Renal cortical epithelial cell (primary cell): ENCODE measurements around the gene HPN. TPM values are rescaled to one million over a fixed set of nuclear protein-coding genes. Genes with fewer than 3 reads are reported as not detected.
"Not testable (repeated sequence)": the region's sequence is repeated elsewhere in the genome, so short reads cannot be mapped to it uniquely, and the experiment has no call there.

Experiments
- DNase-seq: peaks from one replicate; pipeline ENCODE4 v3.0.0-alpha.2; 2011; ENCODE audit warnings: low read depth
- total RNA-seq: library from RNA; depleted of rRNA; stranded (reverse); fragments of >200 nt; gene quantifications from 2 replicates; pipeline ENCODE4 v1.2.3, GENCODE V29; 2014

HPN gene
- total RNA-seq, 1 donor from 2014 or later = 1.2 TPM

GRCh38 chr19:35042954-35043604 is 1.6 kb downstream of the HPN start:
- no peak for DNase-seq

DNA sequence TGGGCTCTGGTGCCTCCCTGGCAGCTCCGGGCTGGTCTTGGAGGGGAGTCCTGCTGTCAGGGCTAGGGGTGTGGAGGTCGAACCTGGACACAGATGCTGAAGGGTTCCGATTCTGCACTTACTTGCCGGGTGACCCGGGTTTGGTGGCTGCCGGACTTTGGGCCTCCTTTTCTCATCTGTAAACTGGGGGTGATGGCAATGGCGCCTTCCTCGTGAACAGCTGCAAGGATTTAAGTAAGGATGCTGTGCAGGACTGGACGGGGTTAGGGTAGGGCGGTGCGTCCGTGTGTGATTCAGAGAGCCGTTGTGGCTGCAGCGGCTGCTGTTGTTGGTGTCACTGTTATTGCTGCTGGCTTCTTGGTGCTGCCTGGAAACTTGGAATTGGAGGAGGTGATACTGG is 2.4 kb downstream of the HPN start:
- DNase-seq = no peak

DNA sequence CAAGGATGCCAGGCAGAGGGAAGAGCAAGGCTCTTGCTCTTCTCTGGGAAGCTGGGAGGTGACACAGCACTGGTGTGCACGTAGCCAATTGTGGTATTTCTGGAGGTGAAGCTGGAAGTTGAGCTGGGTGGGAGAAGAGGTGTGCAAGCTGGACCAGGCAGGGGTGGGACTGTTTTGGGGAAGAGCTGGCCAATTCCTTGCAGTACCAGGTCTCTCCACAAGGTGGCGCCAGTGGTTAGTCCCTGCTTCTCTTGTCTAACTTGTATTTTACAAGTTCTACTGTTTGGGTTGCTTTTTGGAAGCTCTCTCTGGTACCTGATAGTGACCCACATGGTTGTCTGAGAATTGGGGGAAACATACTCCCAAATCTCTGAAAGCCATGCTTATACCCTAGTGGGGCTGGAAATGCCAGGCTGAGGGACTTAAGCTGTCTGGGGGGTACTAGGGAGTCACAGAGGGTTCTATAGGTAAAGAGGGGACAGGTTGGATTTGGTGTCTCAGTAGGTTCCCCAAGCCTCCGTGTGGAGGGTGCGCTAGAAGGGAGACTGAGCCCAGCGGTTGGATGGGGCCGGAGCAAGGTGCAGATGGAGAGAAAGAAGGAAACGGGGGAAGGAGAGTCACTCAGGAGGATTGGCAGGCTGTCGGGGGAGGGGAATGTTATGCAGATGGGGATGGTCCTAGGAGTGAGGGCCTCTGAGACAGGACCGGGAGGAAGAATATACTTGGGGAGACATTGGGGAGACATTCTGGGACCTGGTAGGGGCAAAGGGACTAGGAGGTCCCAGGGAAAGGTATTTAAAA is 3.0 kb downstream of the HPN start:
- DNase-seq = peak; percentile 46

DNA sequence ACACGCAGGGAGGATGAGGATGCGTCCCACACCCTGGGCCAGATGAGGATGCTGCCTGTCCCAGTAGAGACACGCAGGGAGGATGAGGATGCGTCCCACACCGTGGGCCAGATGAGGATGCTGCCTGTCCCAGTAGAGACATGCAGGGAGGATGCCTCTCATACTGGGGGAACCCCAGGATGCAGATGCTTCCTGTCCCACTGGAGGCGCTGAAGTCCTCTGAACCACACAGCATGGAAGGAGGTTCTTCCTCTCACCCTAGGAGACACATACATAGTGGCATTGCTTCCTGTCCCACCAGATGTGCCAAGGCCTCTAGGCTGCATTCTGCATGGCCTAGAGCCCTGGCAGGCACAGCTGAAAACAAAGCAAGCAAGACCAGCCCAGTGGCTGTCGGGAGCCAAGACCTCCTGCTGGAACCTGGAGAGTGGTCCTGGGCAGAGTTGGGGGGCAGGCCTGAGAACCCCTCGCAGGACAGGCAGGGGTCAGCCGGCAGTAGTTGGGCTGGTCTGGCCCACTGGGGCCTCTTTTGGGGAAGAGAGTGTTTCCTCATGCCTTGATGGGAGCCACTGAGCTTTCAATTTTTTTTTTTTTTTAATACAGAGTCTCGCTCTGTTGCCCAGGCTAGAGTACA is 4.3 kb downstream of the HPN start:
- no peak for DNase-seq

GRCh38 chr19:35046461-35046860 is 4.9 kb downstream of the HPN start:
- no peak for DNase-seq

DNA sequence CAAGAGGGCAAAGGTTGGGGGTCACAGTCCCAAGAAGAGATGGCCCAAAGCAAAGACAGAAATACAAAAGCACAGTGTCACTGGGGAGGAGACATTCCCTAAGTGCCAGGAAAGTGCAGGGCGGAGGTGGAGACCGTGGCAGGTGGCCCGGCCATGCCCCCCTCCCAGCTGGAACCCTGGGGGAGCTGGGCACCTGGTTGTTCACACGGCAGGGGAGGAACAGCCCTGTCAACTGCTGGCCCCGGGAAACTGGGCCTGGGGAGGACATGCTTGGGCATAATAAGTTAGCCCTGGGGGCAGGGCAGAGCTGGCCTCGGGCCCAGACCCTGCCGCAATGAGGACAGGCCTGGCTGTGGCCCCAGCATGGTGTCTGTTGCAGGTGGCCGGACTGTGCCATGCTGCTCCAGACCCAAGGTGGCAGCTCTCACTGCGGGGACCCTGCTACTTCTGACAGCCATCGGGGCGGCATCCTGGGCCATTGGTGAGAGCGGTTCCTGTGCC is 7.4 kb downstream of the HPN start:
- no peak for DNase-seq

GRCh38 chr19:35049456-35049855 is 7.9 kb downstream of the HPN start:
- no peak for DNase-seq

DNA sequence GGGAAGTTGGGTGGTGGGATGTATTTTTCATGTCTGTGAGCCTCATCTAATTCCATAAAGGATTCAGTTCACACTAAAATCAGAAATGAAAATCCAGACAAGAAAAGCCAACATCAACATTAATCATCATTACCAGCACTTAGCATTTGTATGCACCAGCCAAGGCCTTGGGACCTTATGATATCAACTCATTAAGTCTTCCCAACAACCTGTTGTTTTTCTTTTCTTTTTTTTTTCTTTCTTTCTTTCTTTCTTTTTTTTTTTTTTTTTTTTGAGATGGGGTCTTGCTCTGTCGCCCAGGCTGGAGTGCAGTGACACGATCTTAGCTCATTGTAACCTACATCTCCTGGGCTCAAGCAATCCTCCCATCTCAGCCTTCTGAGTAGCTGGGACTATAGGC is 9.1 kb downstream of the HPN start:
- DNase-seq = not testable (repeated sequence)

GRCh38 chr19:35051268-35051667 is 9.7 kb downstream of the HPN start:
- DNase-seq = not testable (repeated sequence)

GRCh38 chr19:35051796-35052195 is 10.3 kb downstream of the HPN start:
- DNase-seq = no peak

GRCh38 chr19:35052599-35053190 is 11.2 kb downstream of the HPN start:
- DNase-seq = no peak

DNA sequence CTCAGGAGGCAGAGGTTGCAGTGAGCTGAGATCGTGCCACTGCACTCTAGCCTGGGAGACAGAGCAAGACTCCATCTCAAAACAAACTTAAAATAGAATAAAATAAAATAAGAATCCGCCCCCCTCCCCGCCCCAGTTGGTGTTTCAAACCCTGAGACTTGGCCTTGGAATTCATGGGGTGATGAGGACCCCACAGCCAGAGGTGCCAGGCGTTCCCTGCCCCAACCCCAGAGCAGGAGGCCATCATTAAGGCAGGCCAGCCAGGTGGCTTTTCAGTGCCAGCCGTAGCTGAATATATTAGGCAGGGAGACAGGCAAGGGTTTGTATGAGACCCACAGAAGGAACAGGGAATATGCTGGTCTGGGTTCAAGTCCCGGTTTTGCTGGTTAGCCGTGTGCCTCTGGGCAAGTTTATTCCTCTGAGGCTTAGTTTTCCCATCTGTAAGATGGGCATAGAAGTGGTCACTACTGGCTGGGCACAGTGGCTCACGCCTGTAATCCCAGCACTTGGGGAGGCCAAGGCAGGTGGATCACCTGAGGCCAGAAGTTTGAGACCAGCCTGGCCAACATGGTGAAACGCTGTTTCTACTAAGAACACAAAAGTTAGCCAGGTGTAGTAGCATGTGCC is 12.3 kb downstream of the HPN start:
- no peak for DNase-seq

DNA sequence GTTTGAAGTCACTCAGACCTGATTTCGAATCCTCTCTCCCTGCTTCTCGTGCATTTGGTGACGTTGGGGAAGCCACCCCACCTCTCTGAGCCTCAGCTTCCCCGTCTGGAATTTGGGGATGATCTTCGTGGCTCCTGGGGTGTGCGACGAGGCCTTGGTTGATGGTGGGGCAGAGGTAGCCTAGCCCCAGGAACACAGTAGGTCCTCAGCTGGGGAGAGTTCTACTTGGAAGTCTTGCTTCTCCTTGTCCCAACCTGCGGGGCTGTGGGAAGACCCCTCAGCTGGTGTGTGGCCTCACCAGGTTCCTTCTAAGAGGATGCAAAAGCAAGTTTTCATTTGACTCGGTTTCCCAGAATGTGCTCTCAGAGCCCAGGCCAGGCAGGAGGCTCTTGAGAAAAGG is 13.1 kb downstream of the HPN start:
- DNase-seq = no peak

- no peak for DNase-seq
Measured at GRCh38 chr19:35055715-35056179, 14.2 kb downstream of the HPN start.

DNA sequence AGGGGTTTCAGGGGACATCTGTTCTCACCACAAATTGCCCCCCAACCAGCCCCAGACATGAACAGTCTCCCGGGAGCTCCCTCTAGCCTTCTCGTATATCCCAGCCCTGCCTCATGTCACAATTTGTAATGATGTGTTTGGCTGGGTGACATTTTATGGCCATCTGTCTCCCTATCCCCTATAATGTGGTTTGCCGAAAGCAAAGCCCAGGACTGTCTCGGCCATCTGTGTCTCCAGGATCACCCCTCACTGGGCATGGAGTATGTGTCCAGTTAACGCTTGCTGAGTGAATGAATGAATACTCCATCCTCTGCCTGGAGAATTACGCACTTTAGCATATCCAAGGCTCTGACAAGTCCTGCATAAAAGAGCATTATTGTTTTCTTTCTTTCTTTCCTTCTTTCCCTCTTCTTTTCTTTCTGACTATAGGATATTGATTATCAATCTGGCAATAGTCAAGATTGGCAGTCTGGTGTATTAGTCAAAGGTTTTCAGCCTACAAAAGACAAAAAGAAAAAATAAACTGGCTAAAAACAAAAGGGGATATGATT is 15.1 kb downstream of the HPN start:
- no peak for DNase-seq

DNA sequence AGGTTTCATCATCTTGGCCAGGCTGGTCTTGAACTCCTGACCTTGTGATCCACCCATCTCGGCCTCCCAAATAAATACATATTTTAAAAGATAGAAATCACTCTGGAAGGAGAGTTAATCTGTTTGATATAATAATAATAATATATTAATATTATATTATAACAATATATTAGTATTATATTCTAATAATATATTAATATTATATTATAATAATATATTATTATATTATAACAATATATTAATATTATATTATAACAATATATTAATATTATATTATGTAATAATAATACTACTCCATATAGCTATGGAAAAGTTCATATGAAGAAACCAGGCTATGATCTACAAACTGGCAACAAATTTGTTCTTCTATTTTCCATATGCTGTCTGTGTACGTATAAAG is 16.8 kb downstream of the HPN start:
- no peak for DNase-seq

- DNase-seq = no peak
Measured at GRCh38 chr19:35059006-35059798, 17.7 kb downstream of the HPN start.

DNA sequence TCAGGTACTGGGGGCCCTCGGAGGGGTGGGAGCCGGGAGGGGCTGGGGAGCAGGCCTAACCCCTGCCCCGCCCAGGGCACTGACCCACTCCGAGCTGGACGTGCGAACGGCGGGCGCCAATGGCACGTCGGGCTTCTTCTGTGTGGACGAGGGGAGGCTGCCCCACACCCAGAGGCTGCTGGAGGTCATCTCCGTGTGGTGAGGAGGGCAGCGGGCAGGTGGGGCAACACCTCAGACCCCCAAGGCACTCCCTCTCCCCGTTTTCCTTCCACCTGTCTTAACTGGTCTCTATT is 18.2 kb downstream of the HPN start:
- DNase-seq = no peak

DNA sequence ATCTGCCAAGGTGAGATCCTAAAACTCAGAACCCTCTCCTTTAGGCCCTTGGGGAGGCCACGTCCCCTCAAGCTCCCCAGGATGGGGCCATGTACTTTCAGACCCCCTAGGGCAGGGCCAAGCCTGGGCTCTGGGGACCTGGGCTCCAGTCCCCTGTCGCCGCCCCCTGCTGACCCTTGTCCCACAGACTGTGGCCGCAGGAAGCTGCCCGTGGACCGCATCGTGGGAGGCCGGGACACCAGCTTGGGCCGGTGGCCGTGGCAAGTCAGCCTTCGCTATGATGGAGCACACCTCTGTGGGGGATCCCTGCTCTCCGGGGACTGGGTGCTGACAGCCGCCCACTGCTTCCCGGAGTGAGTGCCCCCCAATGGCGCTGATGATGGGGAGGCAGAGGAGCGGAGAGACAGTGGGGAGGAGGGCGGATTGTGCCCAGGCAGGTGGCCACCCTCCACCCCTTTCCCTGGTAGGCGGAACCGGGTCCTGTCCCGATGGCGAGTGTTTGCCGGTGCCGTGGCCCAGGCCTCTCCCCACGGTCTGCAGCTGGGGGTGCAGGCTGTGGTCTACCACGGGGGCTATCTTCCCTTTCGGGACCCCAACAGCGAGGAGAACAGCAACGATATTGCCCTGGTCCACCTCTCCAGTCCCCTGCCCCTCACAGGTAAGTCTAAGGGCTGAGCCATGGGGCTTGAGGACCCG is 18.8 kb downstream of the HPN start:
- no peak for DNase-seq
